Measurements from ENCODE around the gene ARHGEF26.

ARHGEF26 gene

DNA sequence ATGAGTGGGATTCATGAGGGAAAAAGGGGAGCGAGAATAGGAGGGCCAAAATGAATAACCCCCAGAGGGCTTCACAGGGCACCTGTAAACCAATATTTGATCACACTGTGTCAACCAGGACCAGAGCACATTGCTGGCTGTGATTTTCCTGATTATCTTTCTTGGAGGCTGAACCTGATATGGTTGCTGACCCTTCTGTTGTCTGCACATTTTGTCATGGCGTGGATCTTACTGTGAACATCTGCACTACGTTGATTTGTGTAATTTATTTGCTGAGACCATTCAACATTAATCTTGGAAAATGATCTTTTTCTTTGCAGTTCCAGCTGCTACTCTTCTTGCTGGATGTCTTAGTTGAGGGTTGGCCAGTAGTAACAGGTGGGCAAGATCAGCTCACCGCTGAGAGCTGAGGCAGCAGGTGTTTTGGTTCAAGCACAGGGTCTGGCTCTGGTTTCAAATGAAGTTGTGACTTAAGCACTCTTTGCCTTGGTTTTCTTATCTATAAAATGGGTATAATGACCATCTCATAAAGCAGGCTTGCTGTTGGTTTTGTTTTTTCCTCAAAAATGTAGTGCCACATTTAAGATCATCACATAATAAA lies 61.2 kb downstream of the ARHGEF26 start:
- no peak for ATAC-seq (ENCODE audit: insufficient read depth, low read depth)
- Histone ChIP-seq H3K4me2 (ENCODE audit: insufficient read depth, low read length) (no peak overlapping the region), H3K9me3 (ENCODE audit: insufficient read depth, low read length, severe bottlenecking) (no peaks in the 10 kb centered on the region), H2AFZ (ENCODE audit: low read depth, low read length) (no peak overlapping the region), H3K79me2 (ENCODE audit: insufficient read depth, low read length) (no peaks in the 10 kb centered on the region), H4K20me1 (ENCODE audit: insufficient read depth, low read length) (no peaks in the 10 kb centered on the region), H3K27me3 (ENCODE audit: insufficient read depth, low read length, poor library complexity) (no peaks in the 10 kb centered on the region), H3K27ac (ENCODE audit: low read length) (no peak overlapping the region), H3K9ac (ENCODE audit: low read depth, low read length) (no peak overlapping the region), H3K4me3 (ENCODE audit: low read depth in 1 of 2, low read length in 2 of 2) (no peak overlapping the region), H3K36me3 (ENCODE audit: insufficient read depth, low read length) (no peaks in the 10 kb centered on the region), H3K4me1 (ENCODE audit: insufficient read depth, low read length) (no peaks in the 10 kb centered on the region)
- no peak for DNase-seq
- TF ChIP-seq, protein P1, sequence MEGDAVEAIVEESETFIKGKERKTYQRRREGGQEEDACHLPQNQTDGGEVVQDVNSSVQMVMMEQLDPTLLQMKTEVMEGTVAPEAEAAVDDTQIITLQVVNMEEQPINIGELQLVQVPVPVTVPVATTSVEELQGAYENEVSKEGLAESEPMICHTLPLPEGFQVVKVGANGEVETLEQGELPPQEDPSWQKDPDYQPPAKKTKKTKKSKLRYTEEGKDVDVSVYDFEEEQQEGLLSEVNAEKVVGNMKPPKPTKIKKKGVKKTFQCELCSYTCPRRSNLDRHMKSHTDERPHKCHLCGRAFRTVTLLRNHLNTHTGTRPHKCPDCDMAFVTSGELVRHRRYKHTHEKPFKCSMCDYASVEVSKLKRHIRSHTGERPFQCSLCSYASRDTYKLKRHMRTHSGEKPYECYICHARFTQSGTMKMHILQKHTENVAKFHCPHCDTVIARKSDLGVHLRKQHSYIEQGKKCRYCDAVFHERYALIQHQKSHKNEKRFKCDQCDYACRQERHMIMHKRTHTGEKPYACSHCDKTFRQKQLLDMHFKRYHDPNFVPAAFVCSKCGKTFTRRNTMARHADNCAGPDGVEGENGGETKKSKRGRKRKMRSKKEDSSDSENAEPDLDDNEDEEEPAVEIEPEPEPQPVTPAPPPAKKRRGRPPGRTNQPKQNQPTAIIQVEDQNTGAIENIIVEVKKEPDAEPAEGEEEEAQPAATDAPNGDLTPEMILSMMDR (IDR thresholded peaks at IDR 0.05; ENCODE audit: borderline replicate concordance, extremely low read depth, low read length, poor library complexity, severe bottlenecking), result no peak
- no peak for TF ChIP-seq EZH2 (IDR thresholded peaks at IDR 0.05; ENCODE audit: borderline replicate concordance, low read depth, low read length, severe bottlenecking)

DNA sequence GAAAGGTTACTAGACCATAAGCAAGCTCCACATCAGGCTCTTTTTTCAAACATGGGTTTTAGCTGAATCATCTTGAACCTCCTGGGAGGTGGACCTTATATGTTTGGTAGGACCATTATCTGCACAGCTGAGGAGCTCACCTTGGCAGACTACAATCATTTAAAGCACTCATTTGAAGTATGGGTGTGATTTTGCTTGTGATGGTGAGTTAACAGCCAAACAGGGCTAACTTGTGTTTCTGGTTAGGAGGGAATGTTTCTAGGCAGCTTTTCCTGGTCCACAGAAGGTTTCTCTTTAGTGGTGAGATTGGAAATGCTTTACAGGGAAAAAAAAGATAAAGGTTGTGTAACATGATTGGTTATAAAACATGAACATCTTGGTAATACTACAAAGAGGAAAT lies 61.8 kb downstream of the ARHGEF26 start:
- no peak overlapping the region for H2AFZ ChIP-seq (ENCODE audit: low read depth, low read length)
- no peak for ATAC-seq (ENCODE audit: insufficient read depth, low read depth)
- H3K27ac ChIP-seq (ENCODE audit: low read length), result no peak overlapping the region
- H3K9ac ChIP-seq (ENCODE audit: low read depth, low read length), result no peak overlapping the region
- no peak for DNase-seq
- no peaks in the 10 kb centered on the region for H4K20me1 ChIP-seq (ENCODE audit: insufficient read depth, low read length)
- H3K4me3 ChIP-seq (ENCODE audit: low read depth in 1 of 2, low read length in 2 of 2), result no peak overlapping the region
- H3K4me1 ChIP-seq (ENCODE audit: insufficient read depth, low read length), result no peaks in the 10 kb centered on the region
- TF ChIP-seq, protein P1 (IDR thresholded peaks at IDR 0.05; ENCODE audit: borderline replicate concordance, extremely low read depth, low read length, poor library complexity, severe bottlenecking), result no peak
- no peak for TF ChIP-seq EZH2 (IDR thresholded peaks at IDR 0.05; ENCODE audit: borderline replicate concordance, low read depth, low read length, severe bottlenecking)
- no peaks in the 10 kb centered on the region for H3K9me3 ChIP-seq (ENCODE audit: insufficient read depth, low read length, severe bottlenecking)
- H3K36me3 ChIP-seq (ENCODE audit: insufficient read depth, low read length), result no peaks in the 10 kb centered on the region
- H3K4me2 ChIP-seq (ENCODE audit: insufficient read depth, low read length), result no peak overlapping the region
- H3K27me3 ChIP-seq (ENCODE audit: insufficient read depth, low read length, poor library complexity), result no peaks in the 10 kb centered on the region
- H3K79me2 ChIP-seq (ENCODE audit: insufficient read depth, low read length), result no peaks in the 10 kb centered on the region

DNA sequence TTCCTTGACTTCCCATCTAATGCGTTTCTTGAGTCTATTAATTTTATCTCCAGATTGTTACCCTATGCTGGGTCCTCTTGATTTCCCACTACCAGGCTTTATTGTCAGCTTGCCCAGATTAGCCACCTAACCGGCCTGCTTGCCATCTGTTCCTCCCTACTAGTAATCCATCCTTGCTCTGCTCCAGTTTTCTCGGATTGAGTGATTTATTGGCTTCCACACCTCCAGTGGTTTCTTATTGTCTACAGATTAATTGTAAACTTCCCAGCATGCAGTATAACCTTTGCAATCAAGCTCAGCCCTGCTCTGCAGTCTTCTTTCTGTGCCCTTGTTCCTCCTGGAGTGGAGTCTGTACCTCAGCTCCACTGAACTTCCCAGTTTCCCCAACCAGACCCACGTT lies 63.4 kb downstream of the ARHGEF26 start:
- Histone ChIP-seq H3K27ac (ENCODE audit: low read length) (no peak overlapping the region), H2AFZ (ENCODE audit: low read depth, low read length) (no peak overlapping the region), H3K27me3 (ENCODE audit: insufficient read depth, low read length, poor library complexity) (no peaks in the 10 kb centered on the region), H3K9me3 (ENCODE audit: insufficient read depth, low read length, severe bottlenecking) (no peaks in the 10 kb centered on the region), H3K9ac (ENCODE audit: low read depth, low read length) (no peak overlapping the region), H3K79me2 (ENCODE audit: insufficient read depth, low read length) (no peaks in the 10 kb centered on the region), H4K20me1 (ENCODE audit: insufficient read depth, low read length) (no peaks in the 10 kb centered on the region), H3K4me3 (ENCODE audit: low read depth in 1 of 2, low read length in 2 of 2) (no peak overlapping the region), H3K4me2 (ENCODE audit: insufficient read depth, low read length) (no peak overlapping the region), H3K4me1 (ENCODE audit: insufficient read depth, low read length) (no peaks in the 10 kb centered on the region), H3K36me3 (ENCODE audit: insufficient read depth, low read length) (no peaks in the 10 kb centered on the region)
- no peak for TF ChIP-seq EZH2 (IDR thresholded peaks at IDR 0.05; ENCODE audit: borderline replicate concordance, low read depth, low read length, severe bottlenecking)
- TF ChIP-seq, protein P1 (IDR thresholded peaks at IDR 0.05; ENCODE audit: borderline replicate concordance, extremely low read depth, low read length, poor library complexity, severe bottlenecking), result no peak
- no peak for ATAC-seq (ENCODE audit: insufficient read depth, low read depth)
- DNase-seq, result no peak

Data from DND-41 (cell line).